Cardiac muscle cell (in vitro differentiated cells and primary cell): ENCODE measurements around the gene KSR1. TPM values are rescaled to one million over a fixed set of nuclear protein-coding genes. Genes with fewer than 3 reads are reported as not detected.

ENCODE experiments used
- DNase-seq, 2 donors: peaks; one replicate each; pipeline versions ENCODE4 v3.0.0 to v3.0.0-alpha.2; 2010 to 2017; ENCODE audit warnings: low read depth in 1 of 2, low spot score in 1 of 2
- H3K27ac ChIP-seq: fragments of 200-600 bp; sonication (generic); 2 replicates; pipeline ENCODE4 v1.5.1; 2016
- H3K27me3 ChIP-seq: fragments of 200-600 bp; sonication (generic); 2 replicates; pipeline ENCODE4 v1.6.0; 2016; ENCODE audit warnings: control low read depth
- H3K36me3 ChIP-seq: fragments of 200-600 bp; sonication (generic); 2 replicates; pipeline ENCODE4 v1.5.1; 2016; ENCODE audit warnings: control low read depth
- H3K4me1 ChIP-seq: fragments of 200-600 bp; sonication (generic); 2 replicates; pipeline ENCODE4 v1.8.1; 2017; ENCODE audit warnings: low read depth, mild to moderate bottlenecking, mixed run types
- H3K4me3 ChIP-seq: fragments of 200-600 bp; sonication (generic); 2 replicates; pipeline ENCODE4 v1.5.1; 2016; ENCODE audit warnings: mild to moderate bottlenecking
- H3K9me3 ChIP-seq: fragments of 200-600 bp; sonication (generic); 2 replicates; pipeline ENCODE4 v1.5.1; 2017; ENCODE audit warnings: low read depth, mild to moderate bottlenecking, control low read depth
- polyA plus RNA-seq: library from polyadenylated mRNA; unstranded; fragments of >200 nt; fragmentation: Nextera tagmentation; extraction: Ambion mirVana; gene quantifications from 2 replicates; pipeline ENCODE4 v1.2.1, GENCODE V29; 2016
- total RNA-seq: library from RNA; depleted of rRNA; stranded (reverse); fragments of >200 nt; gene quantifications from 2 replicates; pipeline ENCODE4 v1.2.3, GENCODE V29; 2016
- TF ChIP-seq, protein P1 (sequence below): IDR thresholded peaks from 2 replicates; pipeline ENCODE4 v1.5.1; 2012; ENCODE audit warnings: low read depth, mild to moderate bottlenecking, low read length

KSR1 gene
- total and polyA plus RNA-seq, 2 experiments from 2014 or later = 15.7 to 29.0 TPM

DNA sequence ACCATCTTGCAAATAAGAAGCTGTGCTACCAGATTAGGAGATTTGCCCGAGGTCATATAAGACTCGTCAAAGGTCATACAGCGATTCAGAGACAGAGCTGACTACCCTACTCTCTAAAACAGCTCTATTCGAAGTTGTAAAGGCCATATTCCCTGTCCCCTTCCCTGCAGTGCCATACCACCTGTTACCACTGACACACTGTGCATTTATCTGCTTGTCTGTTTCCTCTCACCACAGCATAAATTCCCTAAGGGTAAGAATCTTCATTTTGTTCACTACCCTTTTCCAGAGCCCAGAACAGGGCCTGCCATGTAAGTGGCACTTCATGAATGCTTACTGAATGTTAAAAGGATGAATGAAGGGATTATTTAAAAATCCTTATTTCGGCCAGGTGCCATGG is 3.4 kb upstream of the KSR1 start:
- TF ChIP-seq, protein P1, sequence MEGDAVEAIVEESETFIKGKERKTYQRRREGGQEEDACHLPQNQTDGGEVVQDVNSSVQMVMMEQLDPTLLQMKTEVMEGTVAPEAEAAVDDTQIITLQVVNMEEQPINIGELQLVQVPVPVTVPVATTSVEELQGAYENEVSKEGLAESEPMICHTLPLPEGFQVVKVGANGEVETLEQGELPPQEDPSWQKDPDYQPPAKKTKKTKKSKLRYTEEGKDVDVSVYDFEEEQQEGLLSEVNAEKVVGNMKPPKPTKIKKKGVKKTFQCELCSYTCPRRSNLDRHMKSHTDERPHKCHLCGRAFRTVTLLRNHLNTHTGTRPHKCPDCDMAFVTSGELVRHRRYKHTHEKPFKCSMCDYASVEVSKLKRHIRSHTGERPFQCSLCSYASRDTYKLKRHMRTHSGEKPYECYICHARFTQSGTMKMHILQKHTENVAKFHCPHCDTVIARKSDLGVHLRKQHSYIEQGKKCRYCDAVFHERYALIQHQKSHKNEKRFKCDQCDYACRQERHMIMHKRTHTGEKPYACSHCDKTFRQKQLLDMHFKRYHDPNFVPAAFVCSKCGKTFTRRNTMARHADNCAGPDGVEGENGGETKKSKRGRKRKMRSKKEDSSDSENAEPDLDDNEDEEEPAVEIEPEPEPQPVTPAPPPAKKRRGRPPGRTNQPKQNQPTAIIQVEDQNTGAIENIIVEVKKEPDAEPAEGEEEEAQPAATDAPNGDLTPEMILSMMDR = no peak
- Histone ChIP-seq H3K4me1 (peaks cover under 1% of the 10 kb centered on the region), H3K27ac (no peak overlapping the region), H3K9me3 (no peaks in the 10 kb centered on the region), H3K36me3 (no peaks in the 10 kb centered on the region), H3K4me3 (no peak overlapping the region), H3K27me3 (no peaks in the 10 kb centered on the region)
- no peak for DNase-seq

DNA sequence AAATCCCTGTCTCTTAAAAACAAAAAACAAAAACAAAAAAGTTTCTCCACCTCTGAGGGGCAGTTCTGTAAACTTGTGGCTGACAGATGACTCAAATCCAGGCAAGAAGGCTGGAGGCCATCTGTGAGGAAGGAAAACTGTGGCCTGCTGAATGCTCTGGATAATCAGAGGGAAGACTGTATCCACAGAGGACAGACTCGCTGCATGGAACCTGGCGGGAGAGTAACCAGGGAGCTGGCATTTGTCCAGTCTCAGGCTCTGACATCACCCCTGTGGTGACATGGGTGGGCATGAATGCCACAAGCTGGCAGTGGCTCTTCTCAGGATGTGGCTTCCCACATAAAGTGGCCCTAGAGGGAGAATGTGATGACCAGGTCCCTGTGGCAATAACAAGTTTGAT is 2.8 kb upstream of the KSR1 start:
- H3K4me1 ChIP-seq = peaks cover 7% of the 10 kb centered on the region
- TF ChIP-seq, protein P1 = no peak
- no peaks in the 10 kb centered on the region for H3K27me3 ChIP-seq
- H3K4me3 ChIP-seq = no peak overlapping the region
- H3K9me3 ChIP-seq = no peaks in the 10 kb centered on the region
- no peak overlapping the region for H3K27ac ChIP-seq
- no peaks in the 10 kb centered on the region for H3K36me3 ChIP-seq
- DNase-seq = no peak

DNA sequence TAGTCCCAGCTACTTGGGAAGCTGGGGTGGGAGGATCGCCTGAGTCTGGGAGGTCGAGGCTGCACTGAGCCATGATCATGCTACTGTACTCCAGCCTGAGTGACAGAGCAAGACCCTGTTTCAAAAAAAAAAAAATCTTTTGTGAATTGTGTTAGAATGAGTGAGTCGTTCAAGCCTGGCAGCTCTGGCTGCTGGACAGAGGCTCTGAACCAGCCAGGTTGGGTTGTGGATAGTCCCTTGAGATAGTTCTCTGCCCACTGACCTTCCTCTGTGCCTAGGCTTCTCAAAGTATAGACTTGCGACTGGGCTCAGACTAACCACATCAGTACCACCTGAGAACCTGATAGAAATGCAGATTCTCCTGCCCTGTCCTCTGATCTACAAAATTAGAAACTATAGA is 2.2 kb upstream of the KSR1 start:
- no peaks in the 10 kb centered on the region for H3K36me3 ChIP-seq
- TF ChIP-seq, protein P1 = no peak
- H3K27me3 ChIP-seq = no peaks in the 10 kb centered on the region
- no peaks in the 10 kb centered on the region for H3K9me3 ChIP-seq
- H3K27ac ChIP-seq = no peak overlapping the region
- no peak overlapping the region for H3K4me3 ChIP-seq
- peaks cover 8% of the 10 kb centered on the region for H3K4me1 ChIP-seq
- no peak for DNase-seq

DNA sequence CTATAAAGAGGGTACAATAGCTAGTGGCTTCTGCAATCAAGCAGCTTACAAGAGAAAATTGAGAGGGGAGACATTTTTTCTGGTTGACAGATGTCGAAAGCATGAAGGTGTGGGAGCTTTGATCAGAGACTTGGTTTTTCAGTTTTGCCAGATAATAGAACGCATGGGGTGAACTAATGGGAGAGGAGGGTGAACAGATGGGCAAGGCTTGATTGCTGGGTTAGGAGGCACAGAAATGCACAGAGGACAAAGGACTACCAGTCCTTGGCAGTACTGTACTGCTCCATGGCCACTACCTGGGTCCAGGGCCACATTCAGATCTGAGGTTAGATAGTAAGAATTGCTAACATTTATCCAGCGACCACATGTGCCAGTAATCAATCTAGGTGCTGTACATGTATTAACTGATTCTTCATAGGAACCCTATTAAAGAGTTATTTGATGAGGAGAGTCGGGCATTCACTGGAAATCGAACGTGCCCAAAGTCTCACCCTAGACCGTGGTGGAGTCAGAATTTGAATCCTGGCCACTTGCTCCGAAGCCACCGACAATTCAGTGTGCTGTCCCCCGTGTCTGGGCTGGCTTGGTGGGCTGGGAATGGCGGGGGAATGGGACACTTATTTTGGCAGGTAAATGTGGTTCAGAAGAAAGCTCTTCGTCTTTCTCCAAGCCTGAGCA is 873 bp upstream of the KSR1 start:
- Histone ChIP-seq H3K4me1 (peaks cover 8% of the 10 kb centered on the region), H3K27ac (peak overlapping the region; percentile 31), H3K36me3 (no peaks in the 10 kb centered on the region), H3K9me3 (no peaks in the 10 kb centered on the region), H3K27me3 (no peaks in the 10 kb centered on the region), H3K4me3 (peak overlapping the region; percentile 86)
- TF ChIP-seq, protein P1 = no peak
- no peak for DNase-seq

DNA sequence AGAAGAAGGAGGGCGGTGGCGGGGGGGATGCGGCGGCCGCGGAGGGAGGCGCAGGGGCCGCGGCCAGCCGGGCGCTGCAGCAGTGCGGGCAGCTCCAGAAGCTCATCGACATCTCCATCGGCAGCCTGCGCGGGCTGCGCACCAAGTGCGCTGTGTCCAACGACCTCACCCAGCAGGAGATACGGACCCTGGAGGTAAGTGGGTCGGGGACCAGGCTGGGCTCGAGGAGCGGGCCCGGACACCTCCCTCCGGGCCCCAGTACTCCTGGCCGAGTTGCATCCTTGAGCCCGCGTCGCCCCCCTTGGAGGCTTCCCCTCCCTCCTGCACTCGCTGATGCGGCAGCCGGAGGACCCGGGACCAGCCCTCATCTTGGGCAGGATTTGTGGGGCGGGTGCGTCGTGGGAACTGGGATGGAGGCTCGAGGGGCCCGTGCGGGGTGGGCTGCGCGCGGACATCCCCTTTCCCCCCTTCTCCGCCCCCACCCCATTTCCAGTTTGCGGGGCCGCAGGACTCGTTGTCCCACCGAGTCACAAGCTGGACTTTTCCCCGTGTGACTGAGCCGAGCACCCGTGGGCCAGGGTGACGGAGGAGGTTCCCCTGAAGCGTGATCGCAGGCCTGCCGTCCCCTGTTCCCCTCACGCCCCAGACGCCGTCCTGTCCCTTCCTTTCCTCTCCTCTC is 572 bp downstream of the KSR1 start:
- Histone ChIP-seq H3K4me3 (peak overlapping the region; percentile 86), H3K27ac (no peak overlapping the region), H3K4me1 (peaks cover 15% of the 10 kb centered on the region), H3K36me3 (no peaks in the 10 kb centered on the region), H3K27me3 (no peaks in the 10 kb centered on the region), H3K9me3 (no peaks in the 10 kb centered on the region)
- TF ChIP-seq, protein P1 = no peak
- no peak for DNase-seq
